ENCODE results near the gene CCDC30. TPM values are rescaled to one million over a fixed set of nuclear protein-coding genes. Genes with fewer than 3 reads are reported as not detected.

The CCDC30 gene
- total RNA-seq, 1 donor from 2014 or later: 1.8 TPM

GRCh38 chr1:42420121-42420520, 43.0 kb upstream of the CCDC30 start:
- Histone ChIP-seq H3K36me3 (ENCODE audit: control insufficient read depth, insufficient read depth, low read length) (no peaks in the 10 kb centered on the region), H3K27me3 (ENCODE audit: control insufficient read depth, insufficient read depth, low read length) (peaks cover 2% of the 10 kb centered on the region), H3K4me3 (ENCODE audit: low read depth, low read length) (no peak overlapping the region)
- DNase-seq (ENCODE audit: low read depth): no peak
- no peak for TF ChIP-seq CTCF (IDR thresholded peaks at IDR 0.05; ENCODE audit: insufficient read depth, low read length, poor library complexity, severe bottlenecking)

GRCh38 chr1:42420911-42421585, 42.0 kb upstream of the CCDC30 start:
- Histone ChIP-seq H3K27me3 (ENCODE audit: control insufficient read depth, insufficient read depth, low read length) (peaks cover 2% of the 10 kb centered on the region), H3K36me3 (ENCODE audit: control insufficient read depth, insufficient read depth, low read length) (no peaks in the 10 kb centered on the region), H3K4me3 (ENCODE audit: low read depth, low read length) (no peak overlapping the region)
- no peak for TF ChIP-seq CTCF (IDR thresholded peaks at IDR 0.05; ENCODE audit: insufficient read depth, low read length, poor library complexity, severe bottlenecking)
- DNase-seq (ENCODE audit: low read depth): peak; percentile 81

GRCh38 chr1:42422737-42423136, 40.3 kb upstream of the CCDC30 start:
- no peak for TF ChIP-seq CTCF (IDR thresholded peaks at IDR 0.05; ENCODE audit: insufficient read depth, low read length, poor library complexity, severe bottlenecking)
- DNase-seq (ENCODE audit: low read depth): no peak
- no peaks in the 10 kb centered on the region for H3K36me3 ChIP-seq (ENCODE audit: control insufficient read depth, insufficient read depth, low read length)
- H3K27me3 ChIP-seq (ENCODE audit: control insufficient read depth, insufficient read depth, low read length): peaks cover 2% of the 10 kb centered on the region
- no peak overlapping the region for H3K4me3 ChIP-seq (ENCODE audit: low read depth, low read length)

GRCh38 chr1:42423681-42424080, 39.4 kb upstream of the CCDC30 start:
- DNase-seq (ENCODE audit: low read depth): no peak
- no peak for TF ChIP-seq CTCF (IDR thresholded peaks at IDR 0.05; ENCODE audit: insufficient read depth, low read length, poor library complexity, severe bottlenecking)
- H3K27me3 ChIP-seq (ENCODE audit: control insufficient read depth, insufficient read depth, low read length): peaks cover 2% of the 10 kb centered on the region
- no peak overlapping the region for H3K4me3 ChIP-seq (ENCODE audit: low read depth, low read length)
- no peaks in the 10 kb centered on the region for H3K36me3 ChIP-seq (ENCODE audit: control insufficient read depth, insufficient read depth, low read length)

GRCh38 chr1:42424201-42424600, 38.9 kb upstream of the CCDC30 start:
- DNase-seq (ENCODE audit: low read depth): no peak
- no peaks in the 10 kb centered on the region for H3K36me3 ChIP-seq (ENCODE audit: control insufficient read depth, insufficient read depth, low read length)

More at GRCh38 chr1:42424201-42424600, 38.9 kb upstream of the CCDC30 start:
- Histone ChIP-seq H3K4me3 (ENCODE audit: low read depth, low read length) (no peak overlapping the region), H3K27me3 (ENCODE audit: control insufficient read depth, insufficient read depth, low read length) (peaks cover 2% of the 10 kb centered on the region)
- TF ChIP-seq CTCF (IDR thresholded peaks at IDR 0.05; ENCODE audit: insufficient read depth, low read length, poor library complexity, severe bottlenecking): no peak
